Spleen (tissue), 7 donors: ENCODE data around the gene BMP2K.

Source experiments
- CTCF ChIP-seq, 11 experiments: fragments of 200-600 bp in 7 of 11; fragments of 450-650 bp in 4 of 11; sonication (generic) in 4 of 11; IDR thresholded peaks in 8 of 11; conservative IDR thresholded peaks in 3 of 11; 1 replicate in 7 of 11; 2 replicates in 4 of 11; pipeline versions ENCODE4 v1.4.0 to v1.8.0; 2016 to 2021; ENCODE audit warnings: antibody characterized with exemption in 11 of 11, inconsistent platforms in 4 of 11, mild to moderate bottlenecking in 1 of 11
- POLR2A ChIP-seq, 3 donors: fragments of 450-650 bp; IDR thresholded peaks; one replicate each; pipeline ENCODE4 v1.5.1; 2017; ENCODE audit warnings: antibody characterized with exemption in 3 of 3, mild to moderate bottlenecking in 1 of 3
- donor health status: DM: no; HTN: no; CAD: no; lungs with moderate emphysema.
- donor health status: DM: no; HTN: no; CAD: no.
- donor health status: DM: no; HTN: no; CAD: no.

GRCh38 chr4:78754872-78755271 lies 21.3 kb upstream of the BMP2K start:
- TF ChIP-seq CTCF (IDR thresholded peaks at IDR 0.05 in 8 of 11, conservative IDR thresholded peaks at IDR 0.05 in 3 of 11) (no peak), POLR2A (IDR thresholded peaks at IDR 0.05) (no peak)
